Natural killer cell (primary cell): ENCODE measurements around the gene BICRA. TPM values are rescaled to one million over a fixed set of nuclear protein-coding genes. Genes with fewer than 3 reads are reported as not detected.

Source experiments
- ATAC-seq, 3 donors: fragments of 150-1000 bp in 2 of 3; fragments of 200-7000 bp in 1 of 3; cut with Tn5 transposase; 1 replicate in 1 of 3; 2 replicates in 2 of 3; pipeline ENCODE4 v1.10.0; 2021; ENCODE audit warnings: mild to moderate bottlenecking in 2 of 3, moderate library complexity in 2 of 3
- DNase-seq, 2 donors: peaks; one replicate each; pipeline versions ENCODE4 v3.0.0 to v3.0.0-alpha.2; 2013 to 2021; ENCODE audit warnings: mixed read lengths in 1 of 2
- H3K27ac ChIP-seq: one replicate; pipeline ENCODE4 v1.5.1; 2013; ENCODE audit warnings: mild to moderate bottlenecking, low read length
- H3K27me3 ChIP-seq: one replicate; pipeline ENCODE4 v1.6.1; 2013; ENCODE audit warnings: low read length; ENCODE audit not compliant: control insufficient read depth, insufficient read depth
- H3K36me3 ChIP-seq: one replicate; pipeline ENCODE4 v1.6.1; 2013; ENCODE audit warnings: low read length; ENCODE audit not compliant: control insufficient read depth, insufficient read depth
- H3K4me1 ChIP-seq: one replicate; pipeline ENCODE4 v1.6.1; 2013; ENCODE audit warnings: low read length; ENCODE audit not compliant: control insufficient read depth, insufficient read depth
- H3K4me3 ChIP-seq: one replicate; pipeline ENCODE4 v1.5.1; 2013; ENCODE audit warnings: low read length
- H3K9me3 ChIP-seq: one replicate; pipeline ENCODE4 v1.6.1; 2013; ENCODE audit warnings: low read length; ENCODE audit not compliant: control insufficient read depth, insufficient read depth
- H3K27ac Mint-ChIP-seq, 2 donors: one replicate each; pipeline ENCODE4 v1.8.0; 2022; ENCODE audit warnings: mild to moderate bottlenecking in 2 of 2, mixed read lengths in 2 of 2, moderate library complexity in 1 of 2
- H3K27me3 Mint-ChIP-seq, 2 donors: one replicate each; pipeline ENCODE4 v1.8.0; 2022; ENCODE audit warnings: low read depth in 2 of 2, mixed read lengths in 2 of 2
- H3K36me3 Mint-ChIP-seq: one replicate; pipeline ENCODE4 v1.8.0; 2022; ENCODE audit warnings: mixed read lengths
- H3K4me1 Mint-ChIP-seq, 2 donors: one replicate each; pipeline ENCODE4 v1.8.0; 2022; ENCODE audit warnings: mixed read lengths in 2 of 2
- H3K4me3 Mint-ChIP-seq: one replicate; pipeline ENCODE4 v1.8.0; 2022; ENCODE audit warnings: mild to moderate bottlenecking, moderate library complexity, mixed read lengths
- H3K9me3 Mint-ChIP-seq, 2 donors: one replicate each; pipeline ENCODE4 v1.8.0; 2022; ENCODE audit warnings: mixed read lengths in 2 of 2
- CTCF ChIP-seq: fragments of 200-600 bp; IDR thresholded peaks from one replicate; pipeline ENCODE4 v1.8.0; 2022; ENCODE audit warnings: antibody characterized with exemption
- WGBS: methylation state at CpG from one replicate; pipeline ENCODE4 v1.1.7; 2013; ENCODE audit warnings: missing lambda C conversion rate; ENCODE audit not compliant: insufficient coverage; 5-methylcytosine and 5-hydroxymethylcytosine counted together
- intact Hi-C: fragments of 100-400 bp; cut with micrococcal nuclease; formaldehyde crosslinking; loops from one replicate; pipeline ENCODE4 v1.14.2; 2022
- total RNA-seq, 4 donors: library from RNA; stranded (reverse); fragments of 120-200 nt in 1 of 4; gene quantifications; one replicate each; pipeline versions ENCODE4 v1.2.3 to v1.2.4, GENCODE V29; 2013 to 2022

Gene BICRA
- total RNA-seq, 3 donors from 2014 or later (not counting 1 experiment from before 2014, with no cell fraction given), result 31.9 to 37.4 (median 34.1) TPM

GRCh38 chr19:47691782-47692181 is 82.8 kb downstream of the BICRA start:
- Histone ChIP-seq H3K4me3 (no peak overlapping the region), H3K27ac (no peak overlapping the region), H3K27me3 (no peaks in the 10 kb centered on the region), H3K36me3 (peaks cover 14% of the 10 kb centered on the region), H3K9me3 (no peaks in the 10 kb centered on the region), H3K4me1 (peaks cover 4% of the 10 kb centered on the region)
- Mint-ChIP-seq H3K27me3 (no peaks in the 10 kb centered on the region), H3K9me3 (no peaks in the 10 kb centered on the region), H3K36me3 (no peaks in the 10 kb centered on the region), H3K27ac (no peak overlapping the region), H3K4me1 (peaks cover 0 to 10% of the 10 kb centered on the region in 2 donors), H3K4me3 (no peak overlapping the region)
- TF ChIP-seq CTCF, result no peak
- ATAC-seq (no peak), DNase-seq (no peak)
- intact Hi-C loops, result loop anchor here (10.0 kb wide), 1 partner anchor 147 kb away; no protein-coding TSS in a partner anchor
- 82% methylated on average over 7 of the region's 7 CpGs for WGBS

DNA sequence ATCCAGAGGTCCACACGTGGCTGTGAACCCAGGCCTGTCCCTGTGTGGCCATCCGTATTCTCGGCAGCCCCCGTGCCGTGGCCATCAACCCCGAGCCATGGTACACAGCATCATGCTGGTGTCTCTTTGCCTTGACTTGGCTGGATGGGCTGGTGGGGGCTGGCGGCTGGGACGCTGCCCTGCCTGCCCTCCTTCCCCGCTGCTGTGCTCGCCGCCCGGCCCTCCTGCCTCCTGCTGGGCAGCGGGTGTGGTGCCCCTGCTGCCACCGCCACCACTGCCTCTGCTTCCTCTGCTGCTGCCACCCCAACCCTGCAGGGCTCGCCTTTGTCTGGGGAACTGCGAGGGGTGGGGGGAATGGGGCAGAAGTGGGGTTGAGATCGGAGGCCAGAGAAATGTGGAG is 84.6 kb downstream of the BICRA start:
- intact Hi-C loops, result loop anchor here (10.0 kb wide), 1 partner anchor 149 kb away; no protein-coding TSS in a partner anchor
- DNase-seq (no peak), ATAC-seq (no peak)
- no peak for TF ChIP-seq CTCF
- 94% methylated on average over 17 of the region's 17 CpGs for WGBS
- Histone ChIP-seq H3K27ac (no peak overlapping the region), H3K4me3 (no peak overlapping the region), H3K4me1 (no peaks in the 10 kb centered on the region), H3K27me3 (no peaks in the 10 kb centered on the region), H3K9me3 (no peaks in the 10 kb centered on the region), H3K36me3 (peaks cover 15% of the 10 kb centered on the region)
- Mint-ChIP-seq H3K27ac (no peak overlapping the region), H3K9me3 (no peaks in the 10 kb centered on the region), H3K4me3 (no peak overlapping the region), H3K27me3 (no peaks in the 10 kb centered on the region), H3K36me3 (no peaks in the 10 kb centered on the region), H3K4me1 (peaks cover 0 to 6% of the 10 kb centered on the region in 2 donors)

DNA sequence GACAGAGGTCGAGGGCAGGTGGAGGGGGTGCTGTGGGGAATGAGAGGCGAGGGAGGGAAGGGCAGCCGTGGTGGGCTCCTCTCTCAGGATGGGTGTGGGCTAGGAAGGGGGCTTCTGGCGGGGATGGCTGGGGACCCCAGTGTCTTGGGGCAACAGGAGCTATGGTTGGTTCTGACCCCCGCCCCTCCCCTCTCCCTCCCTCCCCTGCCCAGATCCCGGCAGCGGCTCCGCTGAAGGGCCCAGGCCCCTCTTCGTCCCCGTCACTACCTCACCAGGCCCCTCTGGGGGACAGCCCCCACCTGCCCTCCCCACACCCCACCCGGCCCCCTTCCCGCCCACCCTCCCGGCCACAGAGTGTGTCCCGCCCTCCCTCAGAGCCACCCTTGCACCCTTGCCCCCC is 85.0 kb downstream of the BICRA start:
- Histone ChIP-seq H3K9me3 (no peaks in the 10 kb centered on the region), H3K4me3 (no peak overlapping the region), H3K27ac (no peak overlapping the region), H3K27me3 (no peaks in the 10 kb centered on the region), H3K4me1 (no peaks in the 10 kb centered on the region), H3K36me3 (peaks cover 19% of the 10 kb centered on the region)
- Mint-ChIP-seq H3K36me3 (no peaks in the 10 kb centered on the region), H3K27me3 (no peaks in the 10 kb centered on the region), H3K4me1 (peaks cover 0 to 6% of the 10 kb centered on the region in 2 donors), H3K9me3 (no peaks in the 10 kb centered on the region), H3K4me3 (no peak overlapping the region), H3K27ac (no peak overlapping the region)
- 98% methylated on average over 7 of the region's 14 CpGs for WGBS
- no peak for TF ChIP-seq CTCF
- ATAC-seq, result no peak
- intact Hi-C loops, result loop anchor here (10.0 kb wide), 1 partner anchor 149 kb away; no protein-coding TSS in a partner anchor
- DNase-seq, result no peak
